Measurements from ENCODE around the gene ZNF672. TPM values are rescaled to one million over a fixed set of nuclear protein-coding genes. Genes with fewer than 3 reads are reported as not detected.

The ZNF672 gene
- total RNA-seq = 14.7 and 15.0 TPM in 2 replicates

DNA sequence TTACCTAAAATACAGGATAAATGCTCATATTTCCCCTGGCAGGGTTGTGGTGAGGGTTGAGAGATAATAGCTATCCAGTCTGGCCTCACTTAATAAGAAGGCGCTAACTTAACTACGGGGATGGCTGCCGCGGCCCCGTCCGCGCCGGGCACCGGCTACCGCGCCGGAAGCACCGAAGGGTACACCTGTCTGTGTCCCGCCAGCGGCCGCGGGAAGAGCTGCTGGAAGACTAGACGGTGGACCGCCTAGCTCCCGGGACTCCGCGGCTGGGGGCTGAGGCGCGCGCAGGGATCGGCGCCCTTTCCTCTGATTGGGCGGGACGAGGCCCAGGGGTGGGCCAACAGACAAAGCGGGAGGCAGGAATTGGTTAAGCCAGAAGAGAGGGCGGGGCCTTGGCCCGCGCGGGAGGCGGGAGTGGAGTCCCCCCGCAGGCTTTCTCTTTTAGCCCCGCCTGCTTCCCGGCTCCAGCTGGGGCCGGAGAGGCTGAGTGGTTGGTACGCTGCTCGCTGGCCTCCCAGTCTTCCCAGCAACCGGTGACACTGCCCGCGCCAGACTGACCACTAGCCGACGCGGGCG is at the start of gene ZNF672:
Gene ZNF672, plus strand, starts transcription at position 444 of the 576 bp plus-strand sequence. CDS start 9,051 bp downstream, outside the sequence.

GRCh38 chr1:248825909-248826760 is 11.9 kb upstream of the ZNF672 start, which contains the start of gene SH3BP5L:
Gene SH3BP5L, minus strand, starts transcription at chr1:248825915. Its CDS starts 980 bp downstream, at chr1:248824935.

DNA sequence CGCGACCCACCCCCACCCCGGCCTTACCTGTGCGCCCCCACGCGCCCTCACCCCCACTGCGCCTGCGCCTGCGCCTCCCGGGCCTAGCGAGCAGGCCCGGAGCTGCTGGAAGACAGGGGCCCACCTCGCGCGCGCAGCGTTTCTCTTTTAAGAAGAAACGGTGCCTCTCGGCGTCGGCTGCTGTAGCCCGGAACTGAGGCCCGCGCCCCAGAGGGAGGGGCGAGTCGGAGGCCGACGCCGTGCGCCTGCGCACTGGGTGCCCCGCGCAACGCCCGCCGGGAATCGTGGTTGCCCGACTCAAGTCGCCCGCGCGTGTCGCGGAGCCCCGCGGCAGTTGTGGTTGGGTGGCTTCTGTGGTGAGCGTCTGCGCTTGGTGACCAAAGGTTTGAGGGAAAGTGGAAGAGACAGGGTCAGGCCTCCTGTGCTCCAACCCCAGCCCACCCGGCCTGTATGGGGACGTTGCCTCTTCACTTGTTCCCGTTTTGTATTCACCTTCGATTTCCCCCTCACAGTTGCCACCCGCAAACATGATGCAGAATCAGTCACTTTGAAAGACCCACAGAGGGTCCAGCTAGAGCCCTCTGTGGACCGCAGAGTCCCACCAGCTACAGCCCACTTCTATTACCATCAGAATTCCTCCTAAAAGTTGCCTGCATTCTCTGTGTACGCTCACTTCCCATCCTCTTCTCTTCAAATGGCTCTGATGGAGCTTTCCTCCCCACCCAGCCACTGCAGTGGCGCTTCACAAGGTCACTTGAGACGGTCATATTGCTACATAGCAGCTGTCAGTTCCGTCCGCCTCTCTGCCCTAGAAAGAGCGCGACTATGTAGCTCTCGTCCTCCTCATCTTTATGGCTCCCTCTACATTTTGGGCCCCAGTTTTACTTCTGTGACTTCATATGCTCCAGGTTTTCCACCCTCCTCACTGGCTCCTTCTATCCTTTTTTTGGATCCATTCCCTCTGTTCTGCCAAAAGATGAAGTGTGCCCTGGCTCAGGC is 21.2 kb downstream of the ZNF672 start, which contains the start of gene ZNF692:
Gene ZNF692, minus strand, starts transcription at position 195 of the 999 bp plus-strand sequence. CDS start 776 bp downstream, outside the sequence.

Other genes starting within 250 kb of the ZNF672 start
- not detected in 2 replicates for gene OR2T10, start 240.5 kb upstream of the ZNF672 start, total RNA-seq
- gene OR2T11, start 203.1 kb upstream of the ZNF672 start, total RNA-seq = not detected in 2 replicates
- not detected in 2 replicates for gene OR2T35, start 192.9 kb upstream of the ZNF672 start, total RNA-seq
- gene OR2T27, start 182.7 kb upstream of the ZNF672 start, total RNA-seq = not detected in 2 replicates
- not detected in 2 replicates for gene OR14I1, start 135.5 kb upstream of the ZNF672 start, total RNA-seq
- not detected in 2 replicates for gene LYPD8, start 82.5 kb upstream of the ZNF672 start, total RNA-seq
- 17.5 and 21.7 TPM in 2 replicates for gene SH3BP5L, start 12.3 kb upstream of the ZNF672 start, total RNA-seq
- 20.0 and 30.8 TPM in 2 replicates for gene ZNF692, start 20.9 kb downstream of the ZNF672 start, total RNA-seq
- gene PGBD2, start 68.0 kb downstream of the ZNF672 start, total RNA-seq = 3.3 and 3.4 TPM in 2 replicates

Data from bronchus fibroblast of lung (primary cell).